ENCODE data around the gene KIAA0825.

Gene KIAA0825

DNA sequence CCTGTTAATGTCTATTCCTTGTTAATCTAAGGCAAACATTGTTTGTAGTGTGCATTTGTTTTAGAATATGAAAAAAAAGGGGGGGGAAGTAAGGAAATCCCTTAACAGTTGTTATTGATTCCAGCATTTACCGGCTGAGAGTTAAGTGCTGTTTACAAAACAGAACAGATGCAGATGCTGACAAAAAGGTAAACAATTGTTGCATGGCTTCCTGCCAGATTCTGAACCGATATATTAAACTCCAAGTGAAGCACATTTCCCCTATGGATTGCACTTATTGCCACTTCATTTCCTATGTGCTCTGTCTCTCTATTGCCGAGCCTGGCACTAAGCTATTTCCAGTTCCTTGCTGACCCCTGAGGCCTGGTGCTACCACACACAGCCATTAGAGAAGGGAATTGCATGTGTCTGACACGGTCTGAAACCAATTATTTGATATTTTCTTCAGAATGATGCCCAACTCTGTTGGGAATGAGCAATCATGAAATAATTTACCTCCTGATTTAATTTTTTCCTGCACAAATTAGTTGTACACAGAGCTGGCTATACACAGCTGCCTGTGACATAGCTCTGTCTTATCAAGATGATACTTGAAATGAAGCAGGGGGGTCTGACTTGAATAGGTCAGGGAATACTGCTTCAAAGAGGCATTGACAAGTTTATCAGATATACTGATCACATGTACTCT lies 109.8 kb downstream of the KIAA0825 start:
- no peak for DNase-seq (ENCODE audit: low read depth, low spot score)

DNA sequence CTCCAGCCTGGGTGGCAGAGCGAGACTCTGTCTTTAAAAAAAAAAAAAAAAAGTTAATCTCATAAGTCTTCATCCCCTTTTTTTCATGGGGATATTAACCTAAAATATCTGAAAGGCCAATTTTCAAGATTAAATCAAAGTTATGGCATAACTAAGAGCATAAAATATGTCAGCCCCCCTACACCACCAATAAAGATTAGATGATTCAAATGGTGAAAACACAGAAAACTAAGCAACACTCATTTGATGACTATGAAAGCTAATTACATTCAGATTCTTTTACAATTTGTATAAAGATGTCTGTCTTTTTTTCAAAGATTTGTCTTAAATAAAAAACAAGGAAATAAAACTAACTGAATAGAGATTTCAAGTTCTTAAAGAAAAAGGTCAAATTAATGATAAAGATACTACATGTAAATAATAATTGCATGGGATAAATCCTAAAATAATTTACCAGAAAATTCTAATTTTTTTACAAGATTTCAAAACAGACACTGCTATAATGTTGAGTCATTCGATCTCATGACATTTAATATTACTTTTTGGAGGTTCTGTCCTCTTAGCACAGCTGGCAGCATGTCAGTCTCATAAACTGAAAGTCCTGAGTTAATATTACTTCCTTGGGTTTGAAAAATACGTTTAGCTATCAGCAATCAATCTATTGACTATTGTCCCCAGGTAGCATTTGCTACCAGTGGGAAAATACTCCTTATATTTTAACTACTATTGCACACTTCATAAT lies 112.9 kb downstream of the KIAA0825 start:
- DNase-seq (ENCODE audit: low read depth, low spot score) = no peak

DNA sequence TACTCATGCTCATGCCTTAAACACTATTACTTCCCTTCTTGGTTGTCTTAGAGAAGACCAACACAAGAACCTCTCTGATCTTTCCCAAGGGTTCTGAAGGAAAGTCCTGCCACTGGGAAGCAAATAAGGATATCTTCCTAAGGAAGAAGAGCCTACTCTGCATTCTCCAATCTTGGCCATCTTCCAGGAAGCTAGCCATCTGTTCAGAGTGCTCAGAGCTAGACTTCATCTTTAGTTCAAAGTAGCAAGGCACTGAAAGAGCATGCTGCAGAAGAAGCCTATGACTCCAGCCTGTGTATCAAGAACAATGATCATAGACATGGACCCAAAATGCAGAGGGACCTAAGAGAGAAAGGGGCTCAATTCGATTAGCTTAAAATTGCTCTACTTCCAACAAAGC lies 114.7 kb downstream of the KIAA0825 start:
- no peak for DNase-seq (ENCODE audit: low read depth, low spot score)

DNA sequence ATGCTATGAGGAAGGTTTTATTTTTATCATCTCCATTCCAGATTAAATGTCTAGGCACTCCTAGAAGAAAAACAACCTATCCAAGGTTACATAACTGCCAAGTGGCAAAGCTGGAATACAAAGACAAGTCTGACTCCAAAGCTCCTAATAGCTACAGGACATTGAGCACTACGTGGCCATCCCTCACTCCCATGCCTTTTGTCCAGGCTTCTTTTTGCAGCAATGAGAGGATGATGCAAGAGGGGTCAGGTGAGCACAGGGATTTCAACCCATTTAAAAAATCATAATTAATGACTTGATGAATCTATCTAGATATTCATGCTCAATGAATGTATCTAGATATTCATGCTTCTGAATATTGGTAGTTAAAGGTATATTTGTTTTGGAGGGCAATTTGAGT lies 117.0 kb downstream of the KIAA0825 start:
- no peak for DNase-seq (ENCODE audit: low read depth, low spot score)

DNA sequence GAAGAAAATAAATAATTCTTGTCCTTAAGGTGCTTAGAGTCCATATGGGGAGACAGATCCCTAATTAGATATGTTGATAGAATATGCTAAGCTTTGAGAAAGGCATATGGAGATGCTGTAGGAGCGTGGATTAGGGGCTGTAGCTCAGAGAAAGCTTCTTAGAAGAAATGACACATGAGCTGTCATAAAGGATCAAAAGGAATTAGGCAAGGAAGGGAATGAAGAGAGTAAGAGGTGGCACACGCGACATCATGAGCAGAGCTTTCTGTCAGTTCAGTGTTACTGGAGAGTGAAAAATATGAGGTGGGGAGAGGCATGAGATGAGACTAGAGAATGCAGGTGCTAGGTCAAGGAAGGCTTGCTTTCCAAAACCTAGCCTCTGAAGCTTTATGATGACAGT lies 118.6 kb downstream of the KIAA0825 start:
- no peak for DNase-seq (ENCODE audit: low read depth, low spot score)

DNA sequence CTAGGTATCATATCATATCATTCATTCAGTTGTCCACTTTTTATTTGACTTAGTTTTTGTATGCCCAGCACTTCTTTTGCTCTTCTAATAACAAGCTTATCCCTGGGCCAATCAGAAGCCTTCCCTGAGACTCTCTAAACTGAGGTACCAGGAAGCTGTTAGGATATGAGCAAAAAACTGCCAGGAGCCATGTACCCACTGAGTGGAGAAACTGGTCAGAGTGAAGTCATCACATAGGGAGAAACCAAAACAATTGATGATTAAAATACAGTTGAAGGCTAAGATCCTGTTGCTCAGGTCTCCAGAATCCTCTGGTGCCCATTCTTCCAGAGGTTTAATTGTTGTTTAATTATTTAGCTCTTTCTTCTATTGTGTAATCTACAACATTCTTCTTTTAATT lies 120.2 kb downstream of the KIAA0825 start:
- no peak for DNase-seq (ENCODE audit: low read depth, low spot score)

DNA sequence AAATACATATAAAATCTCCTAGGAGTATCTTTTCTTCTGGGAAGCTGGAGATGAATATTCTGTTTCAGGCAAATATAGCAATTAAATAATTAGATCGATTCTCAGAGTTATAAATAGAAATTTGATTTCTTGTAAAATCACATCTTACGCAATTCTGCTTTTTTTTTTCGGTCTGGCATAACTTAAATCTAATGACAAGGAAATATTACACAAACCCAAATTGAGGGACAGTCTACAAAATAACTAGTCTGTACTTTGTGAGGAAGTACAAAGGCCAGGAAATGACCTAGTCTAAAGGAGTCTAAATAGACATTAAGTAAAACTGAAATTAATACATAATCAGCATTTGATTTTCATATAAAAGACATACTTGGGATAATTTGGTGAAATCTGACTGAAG lies 133.3 kb downstream of the KIAA0825 start:
- DNase-seq (ENCODE audit: low read depth, low spot score) = no peak

GRCh38 chr5:94481059-94481458 lies 137.3 kb downstream of the KIAA0825 start:
- no peak for DNase-seq (ENCODE audit: low read depth, low spot score)

DNA sequence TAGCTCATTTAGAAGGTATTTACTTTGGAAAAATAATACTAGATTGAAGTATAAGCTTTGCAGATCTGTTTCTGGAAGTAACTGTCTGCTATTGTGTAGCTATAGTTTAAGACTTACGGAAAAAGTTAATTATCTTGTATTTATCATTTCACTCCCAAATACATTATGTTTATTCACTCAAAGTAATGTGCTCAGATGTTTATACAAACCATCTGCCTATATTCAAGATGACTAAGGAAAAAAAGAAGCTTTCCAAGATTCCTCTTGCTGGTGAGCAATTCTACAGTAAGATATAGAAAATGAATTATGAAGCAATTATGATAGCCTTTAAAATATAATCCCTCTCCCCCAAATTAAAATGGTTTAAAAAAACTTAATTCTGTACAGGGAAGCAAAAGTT lies 137.9 kb downstream of the KIAA0825 start:
- no peak for DNase-seq (ENCODE audit: low read depth, low spot score)

DNA sequence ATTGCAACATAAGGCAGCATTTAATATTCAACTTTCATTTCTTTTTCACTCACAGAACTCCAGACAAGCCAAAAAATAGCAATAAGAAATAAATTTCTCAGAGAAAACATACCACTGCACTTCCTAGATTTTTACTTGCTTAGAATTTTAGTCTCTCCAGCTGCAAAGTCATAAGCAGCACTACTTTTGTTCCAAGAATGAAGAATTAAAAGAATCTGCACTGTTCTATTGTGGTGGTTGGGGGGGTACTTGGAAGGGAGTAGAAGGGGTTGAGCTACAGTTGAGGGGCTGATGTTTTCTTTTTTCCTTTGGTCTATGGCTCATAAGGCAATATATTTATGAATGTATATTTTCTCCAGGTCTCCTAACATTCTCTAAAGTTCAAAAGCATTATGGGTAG lies 144.5 kb downstream of the KIAA0825 start:
- no peak for DNase-seq (ENCODE audit: low read depth, low spot score)

GRCh38 chr5:94471521-94471920 lies 146.9 kb downstream of the KIAA0825 start:
- no peak for DNase-seq (ENCODE audit: low read depth, low spot score)

- no peak for DNase-seq (ENCODE audit: low read depth, low spot score)
Observed at GRCh38 chr5:94470802-94471201, 147.6 kb downstream of the KIAA0825 start.

DNA sequence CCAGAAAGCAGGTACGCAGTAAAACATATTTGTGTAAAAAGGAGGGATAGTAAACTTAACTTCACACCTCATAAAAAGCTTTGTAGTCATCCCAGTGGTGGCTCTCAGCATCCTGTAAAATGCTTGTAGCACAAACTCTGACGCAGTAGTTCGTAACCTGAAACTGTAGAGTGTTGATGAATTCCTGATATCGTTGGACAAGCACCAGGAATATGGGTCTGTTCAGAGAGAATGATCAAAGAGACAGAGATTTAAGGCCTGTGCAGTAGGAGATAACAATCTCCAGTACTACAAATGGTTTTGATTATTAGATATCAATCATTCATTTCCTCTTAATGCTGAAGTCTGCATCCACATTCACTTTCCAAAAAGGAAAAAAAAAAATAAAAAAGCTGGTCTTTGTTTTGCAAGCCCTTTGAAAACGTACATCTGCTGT lies 148.5 kb downstream of the KIAA0825 start:
- no peak for DNase-seq (ENCODE audit: low read depth, low spot score)

DNA sequence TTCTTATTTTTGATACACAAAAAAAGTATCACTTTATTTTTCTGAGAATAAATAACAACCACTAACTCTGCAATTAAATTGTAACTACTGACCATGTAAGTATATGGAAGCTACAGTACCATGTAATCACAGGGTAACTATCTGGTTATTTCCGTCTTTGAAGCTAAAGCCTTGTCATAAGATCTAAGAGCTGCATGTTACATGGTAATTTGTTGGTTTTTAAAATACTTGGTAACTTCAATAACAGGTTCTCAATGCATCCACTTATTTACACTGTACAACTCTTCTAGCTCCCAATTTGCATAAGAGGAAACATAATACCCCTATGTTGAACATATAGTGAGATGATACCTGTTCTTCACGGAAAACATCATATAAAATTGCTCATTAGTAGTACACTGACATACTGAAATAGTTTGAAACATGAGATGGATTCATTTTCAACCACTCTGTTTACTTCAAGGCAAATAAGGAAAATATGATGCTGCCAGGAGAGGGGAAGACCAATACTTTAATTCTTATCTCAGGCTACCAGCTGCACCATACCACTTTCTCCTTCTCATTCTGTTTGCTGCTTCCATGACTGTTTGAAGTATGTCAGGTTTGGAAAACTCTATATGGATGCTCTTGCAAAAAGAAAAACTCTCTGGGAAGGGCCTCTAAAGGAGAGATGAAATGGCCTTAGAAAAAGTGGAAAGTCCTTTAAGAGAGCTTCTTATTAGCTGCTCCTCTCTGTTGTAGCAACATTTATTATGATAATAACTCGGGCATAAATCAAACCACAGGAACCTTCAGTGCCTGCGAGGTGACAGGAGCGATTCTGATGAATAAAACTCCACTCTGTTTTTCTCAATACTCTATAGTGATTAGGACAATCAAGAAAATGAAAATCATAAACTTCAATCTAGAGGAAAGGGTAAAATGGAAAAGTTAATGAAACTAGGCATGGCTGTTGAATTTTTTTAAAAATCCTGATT lies 150.2 kb downstream of the KIAA0825 start:
- DNase-seq (ENCODE audit: low read depth, low spot score) = no peak

DNA sequence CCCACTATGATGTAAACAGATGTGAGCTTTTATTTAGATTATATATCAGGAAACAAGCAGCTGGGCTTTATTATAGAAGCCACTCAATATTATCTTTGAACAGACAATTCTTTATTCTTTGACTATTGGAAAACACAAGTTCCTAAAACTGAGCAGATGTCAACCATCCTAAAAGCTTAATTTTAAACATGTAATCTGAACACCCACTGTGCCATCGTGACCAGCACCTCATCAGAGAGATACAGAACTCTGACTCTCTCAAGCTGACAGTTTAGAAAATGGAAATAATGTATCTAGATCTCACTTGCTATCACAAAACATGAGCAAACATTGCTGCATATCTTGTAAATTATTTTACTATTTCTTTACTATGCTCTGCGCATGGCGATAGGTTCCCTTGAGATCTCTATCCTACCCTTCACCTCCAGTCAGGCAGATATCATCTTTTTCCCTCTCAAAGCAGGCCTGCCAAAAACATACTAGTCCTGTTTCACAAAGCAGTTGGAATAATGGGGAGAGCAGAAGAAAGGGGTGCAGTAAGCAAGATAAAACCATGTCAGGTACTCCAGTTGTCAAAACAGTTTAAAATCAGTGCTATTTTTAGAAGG lies 151.0 kb downstream of the KIAA0825 start:
- no peak for DNase-seq (ENCODE audit: low read depth, low spot score)

DNA sequence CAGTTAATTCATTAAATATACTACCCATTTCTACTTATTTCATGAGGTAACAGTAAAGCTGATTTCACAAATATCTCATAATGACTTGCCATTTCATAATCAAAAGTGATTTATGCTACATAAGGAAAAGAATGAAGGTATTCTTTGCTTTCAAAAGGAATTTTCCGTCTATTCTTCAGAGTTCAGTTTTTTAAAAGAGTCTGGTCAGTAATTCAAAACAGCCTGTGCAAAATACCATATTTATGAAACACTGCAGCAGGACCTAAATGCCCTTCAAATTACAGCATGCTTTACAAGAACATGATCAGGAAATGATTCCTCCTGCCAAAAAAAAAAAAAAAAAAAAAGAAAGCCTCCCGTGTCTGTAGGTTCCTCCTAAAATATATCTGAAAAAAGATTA lies 154.7 kb downstream of the KIAA0825 start:
- DNase-seq (ENCODE audit: low read depth, low spot score) = no peak

DNA sequence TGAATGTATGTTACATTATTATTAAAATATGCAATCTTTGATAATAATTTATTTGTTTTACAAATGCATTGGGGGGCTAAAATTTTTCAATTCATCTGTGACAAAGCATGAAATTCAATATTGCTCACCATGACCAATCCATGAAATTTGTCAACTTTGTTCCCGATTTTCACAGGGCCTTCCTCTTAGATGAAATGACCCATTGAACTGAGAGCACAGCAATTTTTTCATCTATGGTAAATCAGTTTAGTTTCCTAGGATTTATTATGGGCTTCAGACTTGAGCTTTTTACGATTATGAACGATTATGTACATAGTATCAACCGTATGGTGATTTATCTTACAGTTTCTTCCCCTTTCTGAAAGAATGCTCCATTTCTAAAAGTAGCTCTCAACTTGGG lies 157.3 kb downstream of the KIAA0825 start:
- DNase-seq (ENCODE audit: low read depth, low spot score) = no peak

GRCh38 chr5:94459915-94460314 lies 158.5 kb downstream of the KIAA0825 start:
- no peak for DNase-seq (ENCODE audit: low read depth, low spot score)

GRCh38 chr5:94457788-94458187 lies 160.6 kb downstream of the KIAA0825 start:
- no peak for DNase-seq (ENCODE audit: low read depth, low spot score)

GRCh38 chr5:94445726-94446125 lies 172.7 kb downstream of the KIAA0825 start:
- no peak for DNase-seq (ENCODE audit: low read depth, low spot score)

GRCh38 chr5:94442991-94443390 lies 175.4 kb downstream of the KIAA0825 start:
- no peak for DNase-seq (ENCODE audit: low read depth, low spot score)

GRCh38 chr5:94442076-94442475 lies 176.3 kb downstream of the KIAA0825 start:
- DNase-seq (ENCODE audit: low read depth, low spot score) = no peak

Measured in brain pericyte (primary cell).